ENCODE measurements around the gene FBXL3. TPM values are rescaled to one million over a fixed set of nuclear protein-coding genes. Genes with fewer than 3 reads are reported as not detected.
A peak's percentile ranks its signal among the peaks of the same experiment; 100 is the strongest.
"Not testable (repeated sequence)": the region's sequence is repeated elsewhere in the genome, so short reads cannot be mapped to it uniquely, and the experiment has no call there.

FBXL3 gene
- polyA plus RNA-seq, 4 donors: 61.2 to 79.2 (median 66.1) TPM

GRCh38 chr13:76991796-76992547, 35.0 kb downstream of the FBXL3 start, which contains the start of gene CLN5:
TSS of gene CLN5 (plus strand) at chr13:76992081. CDS start at chr13:76992099, 18 bp downstream.
- peak; percentile 75 to 79 (median 76) for DNase-seq (ENCODE audit: low read depth in 4 of 4, low spot score in 3 of 4)

DNA sequence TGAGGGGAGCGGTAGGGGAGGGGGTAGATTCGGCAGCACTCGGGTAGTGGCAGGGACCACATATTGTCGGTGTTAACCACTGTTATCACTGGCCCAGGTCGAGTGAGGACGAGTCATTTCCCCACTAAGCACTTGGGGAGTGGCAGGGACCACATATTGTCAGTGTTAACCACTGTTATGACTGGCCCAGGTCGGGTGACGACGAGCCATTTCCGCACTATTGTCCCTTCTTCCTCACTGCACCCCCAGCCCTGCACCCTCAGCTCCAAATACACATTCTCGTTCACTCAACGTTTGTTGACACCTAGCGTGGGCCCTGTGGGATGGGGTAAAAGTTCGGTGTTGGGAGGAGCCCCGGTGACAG, 35.5 kb downstream of the FBXL3 start:
- DNase-seq (ENCODE audit: low read depth in 4 of 4, low spot score in 3 of 4): no peak

DNA sequence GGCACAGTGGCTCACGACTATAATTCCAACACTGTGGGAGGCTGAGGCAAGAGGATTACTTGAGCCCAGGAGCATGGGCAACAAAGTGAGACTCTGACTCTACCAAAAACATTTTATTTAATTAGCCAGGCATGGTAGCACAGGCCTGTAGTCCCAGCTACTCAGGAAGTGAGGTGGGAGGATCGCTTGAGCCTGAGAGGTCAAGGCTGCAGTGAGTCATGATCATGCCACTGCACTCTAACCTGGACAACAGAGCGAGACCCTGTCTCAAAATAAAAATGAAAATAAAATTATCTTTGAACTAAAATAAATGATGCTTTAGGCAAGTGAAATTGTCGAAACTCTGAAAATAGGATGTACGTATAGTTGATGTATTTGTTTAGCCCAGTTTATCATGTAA, 43.3 kb downstream of the FBXL3 start:
- no peak for DNase-seq (ENCODE audit: low read depth in 4 of 4, low spot score in 3 of 4)

- no peak for DNase-seq (ENCODE audit: low read depth in 4 of 4, low spot score in 3 of 4)
Measured at GRCh38 chr13:76982061-76982460, 44.9 kb downstream of the FBXL3 start.

DNA sequence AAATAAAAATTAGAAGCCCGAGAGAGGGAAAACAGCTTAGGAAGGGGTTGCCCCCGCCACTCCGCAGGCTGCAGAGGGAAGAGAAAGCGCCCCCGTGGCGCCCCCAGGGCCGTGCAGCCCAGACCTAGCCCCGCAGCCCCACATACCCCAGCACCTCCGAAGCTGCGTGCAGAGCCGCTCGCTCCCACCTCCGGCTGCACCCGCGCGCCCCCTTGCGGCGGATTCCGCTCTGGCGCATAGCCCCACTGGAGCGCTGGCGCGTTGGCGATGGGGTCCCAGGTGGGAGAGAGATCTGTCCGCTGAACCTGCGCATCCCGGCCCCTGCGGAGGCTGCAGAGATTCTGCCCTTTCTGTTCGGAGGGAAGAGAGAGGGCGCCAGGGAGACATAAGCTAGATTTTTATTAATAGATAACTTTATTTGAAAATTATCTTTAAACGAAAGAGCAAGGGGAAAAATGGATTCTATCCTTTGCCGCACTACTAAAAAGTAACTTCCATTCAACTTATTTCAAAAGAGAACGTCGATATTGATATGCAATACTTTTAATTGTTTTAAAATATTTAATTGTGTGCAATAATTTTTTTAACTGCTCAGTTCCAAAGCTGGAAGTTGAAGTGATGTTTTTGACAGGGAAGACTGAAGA, 46.8 kb downstream of the FBXL3 start:
- peak in 1 of 4 donors; percentile 51 for DNase-seq (ENCODE audit: low read depth in 4 of 4, low spot score in 3 of 4)

DNA sequence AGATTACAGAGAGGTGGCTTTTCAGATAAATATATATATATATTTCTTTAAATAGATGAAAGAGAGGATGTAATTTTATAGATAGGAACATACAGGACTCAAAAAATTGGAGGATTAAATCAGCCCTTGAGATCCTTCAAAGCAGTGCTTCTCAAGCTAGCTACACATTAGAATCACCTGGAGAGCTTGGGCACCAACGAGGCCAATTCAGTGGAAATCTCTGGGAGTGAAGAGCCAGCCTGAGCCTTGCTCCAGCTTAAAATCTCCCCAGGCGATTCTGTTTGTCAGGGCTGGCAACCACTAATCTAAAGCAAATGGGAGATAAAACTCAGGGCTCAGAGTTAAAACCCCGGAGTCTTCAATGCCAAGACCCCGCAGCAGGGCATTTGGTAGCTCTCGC, 50.0 kb downstream of the FBXL3 start:
- no peak for DNase-seq (ENCODE audit: low read depth in 4 of 4, low spot score in 3 of 4)

DNA sequence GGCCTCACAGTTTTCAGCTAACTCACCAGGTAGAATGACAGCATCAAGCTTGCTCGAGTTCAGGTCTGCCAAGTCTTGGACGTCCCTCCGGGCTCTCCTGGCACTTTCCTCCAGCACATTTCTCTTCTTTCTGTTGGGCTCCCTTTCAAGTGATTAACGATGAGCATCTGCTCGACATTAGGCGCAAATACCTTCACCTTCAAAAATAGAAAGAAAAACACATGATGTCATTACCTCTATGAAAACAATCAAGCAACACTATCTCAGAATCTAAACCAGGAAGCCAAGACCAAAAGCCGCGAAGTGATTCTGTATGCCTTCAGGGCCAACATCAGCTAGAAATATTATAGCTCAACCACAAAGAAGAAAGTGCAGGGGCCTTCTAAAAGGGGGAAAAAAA, 50.5 kb downstream of the FBXL3 start:
- no peak for DNase-seq (ENCODE audit: low read depth in 4 of 4, low spot score in 3 of 4)

DNA sequence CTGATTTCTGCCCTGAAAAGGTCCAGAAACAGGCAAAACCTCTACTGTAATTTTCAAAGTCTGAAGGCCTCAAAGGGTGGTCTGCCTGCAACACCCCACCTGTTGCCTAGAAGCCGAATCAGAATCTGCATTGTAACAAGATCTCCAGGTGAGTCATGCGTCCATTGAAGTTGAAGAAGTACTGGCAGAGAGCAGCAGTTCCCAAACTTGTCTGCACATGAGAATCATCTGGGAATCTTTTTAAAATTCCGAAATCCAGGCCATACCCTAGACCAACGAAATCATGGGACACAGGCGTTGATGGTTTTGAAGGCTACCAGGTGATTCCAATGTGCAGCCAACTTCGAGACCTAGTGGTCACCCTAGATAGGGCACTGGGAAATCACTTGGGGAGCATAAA, 51.1 kb downstream of the FBXL3 start:
- no peak for DNase-seq (ENCODE audit: low read depth in 4 of 4, low spot score in 3 of 4)

- no peak for DNase-seq (ENCODE audit: low read depth in 4 of 4, low spot score in 3 of 4)
Measured at GRCh38 chr13:76974618-76974975, 52.4 kb downstream of the FBXL3 start.

DNA sequence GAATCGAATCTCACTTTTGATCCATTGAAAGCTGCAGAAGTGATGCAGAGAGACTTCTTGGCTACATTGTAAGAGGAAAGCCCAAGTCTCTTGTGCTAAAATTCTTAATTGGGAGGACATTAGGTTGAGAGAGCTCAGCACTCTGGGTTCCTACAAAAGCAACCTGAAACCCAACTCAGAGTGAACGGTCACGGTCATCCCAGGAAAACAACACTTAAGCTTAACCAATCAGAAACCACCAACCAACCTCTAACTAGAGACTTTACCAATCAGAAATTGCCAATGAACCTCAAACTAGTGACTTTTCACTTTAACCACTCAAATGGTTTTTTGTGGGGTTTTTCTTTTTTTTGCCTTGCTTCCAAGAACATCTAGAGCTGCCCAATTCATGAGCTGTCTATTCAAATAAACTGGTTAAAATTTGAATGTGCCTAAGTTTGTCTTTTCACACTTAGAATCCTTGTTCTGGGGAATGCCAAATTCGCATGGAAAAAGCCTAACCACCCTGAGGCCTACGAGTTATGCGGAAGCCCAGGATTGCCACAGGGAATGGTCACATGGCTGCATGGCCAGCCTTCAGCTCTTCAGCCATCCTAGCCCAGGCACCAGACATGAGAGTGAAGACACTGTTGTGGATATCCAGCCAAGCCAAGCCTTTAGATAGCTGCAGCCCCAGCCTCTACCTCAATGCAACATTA, 52.9 kb downstream of the FBXL3 start:
- no peak for DNase-seq (ENCODE audit: low read depth in 4 of 4, low spot score in 3 of 4)

DNA sequence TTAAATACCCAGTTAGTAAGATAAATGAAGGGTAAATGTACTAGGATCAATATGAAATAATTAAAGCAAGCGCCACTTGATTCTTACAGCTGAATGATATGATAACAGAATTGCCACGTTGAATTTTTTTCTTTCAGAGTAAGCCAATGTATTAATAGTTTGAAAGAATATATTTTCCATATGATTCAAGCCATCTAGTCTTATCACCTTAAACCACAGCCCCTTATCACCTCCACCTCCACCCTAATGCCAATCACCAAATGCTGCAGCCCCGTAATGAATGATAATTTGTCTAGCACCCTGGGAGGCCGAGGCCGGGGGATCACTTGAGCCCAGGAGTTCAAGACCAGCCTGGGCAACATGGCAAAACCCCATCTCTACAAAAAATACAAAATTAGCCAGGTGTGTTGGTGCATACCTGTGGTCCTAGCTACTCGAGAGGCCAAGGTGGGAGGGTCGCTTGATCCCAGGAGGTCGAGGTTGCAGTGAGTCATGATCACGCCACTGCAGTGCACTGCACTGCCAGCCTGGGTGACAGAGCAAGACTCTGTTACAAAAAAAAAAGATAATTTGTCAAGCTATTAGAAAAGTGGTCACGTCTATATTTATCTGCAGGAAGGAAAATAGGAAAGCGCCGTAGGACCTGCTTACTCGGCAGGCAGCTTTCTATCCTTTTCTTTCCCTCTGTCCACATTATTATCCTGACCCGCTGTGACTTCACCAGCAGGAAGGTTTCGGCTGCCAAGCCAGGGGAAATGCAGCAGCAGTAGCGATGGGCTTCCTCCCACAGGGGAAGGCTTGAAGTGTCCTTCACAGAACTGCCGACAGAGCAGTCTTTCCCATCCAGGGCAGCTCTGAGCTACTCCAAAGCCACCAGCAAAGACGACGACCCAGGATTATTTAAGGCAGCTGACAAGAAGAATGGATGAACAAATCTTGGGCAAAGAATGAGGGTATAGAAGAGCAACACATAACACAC, 54.8 kb downstream of the FBXL3 start:
- DNase-seq (ENCODE audit: low read depth in 4 of 4, low spot score in 3 of 4): no peak

DNA sequence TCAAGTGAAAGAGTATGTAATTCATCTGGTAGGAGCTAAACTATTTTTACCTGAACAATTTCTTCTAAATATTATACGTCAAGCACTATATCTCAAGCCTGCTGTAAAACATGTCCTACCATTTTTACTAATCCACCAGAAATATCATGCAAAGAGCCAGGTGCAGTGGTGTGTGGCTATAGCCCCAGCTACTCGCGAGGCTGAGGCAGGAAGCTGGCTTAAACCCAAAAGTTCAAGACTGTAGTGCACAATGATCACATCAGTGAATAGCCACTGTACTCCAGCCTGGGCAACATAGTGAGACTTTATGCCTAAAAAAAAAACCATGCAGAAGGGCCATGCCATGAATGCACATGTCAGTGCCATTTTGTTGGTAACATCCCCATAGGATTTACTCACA, 55.7 kb downstream of the FBXL3 start:
- no peak for DNase-seq (ENCODE audit: low read depth in 4 of 4, low spot score in 3 of 4)

- DNase-seq (ENCODE audit: low read depth in 4 of 4, low spot score in 3 of 4): no peak
Measured at GRCh38 chr13:76969488-76970365, 57.2 kb downstream of the FBXL3 start.

DNA sequence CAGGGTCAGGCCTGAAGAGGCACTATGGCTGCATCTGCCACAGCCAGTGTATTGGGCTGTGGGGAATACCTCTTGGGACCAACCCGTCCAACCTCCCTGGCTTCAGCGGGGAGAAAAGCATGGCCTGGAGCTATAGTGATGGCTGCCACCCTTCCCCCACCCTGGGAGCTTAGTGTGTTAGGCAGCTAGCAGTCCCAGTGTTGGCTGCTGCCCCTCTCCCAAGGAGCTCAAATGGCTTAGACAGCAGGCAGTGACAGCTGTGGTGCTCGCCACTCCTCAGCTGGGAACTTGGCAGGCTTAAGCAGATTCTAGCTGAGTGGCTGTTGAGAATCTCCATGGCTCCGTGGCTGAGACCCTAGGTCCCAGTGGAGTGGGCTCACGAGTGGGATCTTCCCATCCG, 58.9 kb downstream of the FBXL3 start:
- DNase-seq (ENCODE audit: low read depth in 4 of 4, low spot score in 3 of 4): no peak

- DNase-seq (ENCODE audit: low read depth in 4 of 4, low spot score in 3 of 4): no peak
Measured at GRCh38 chr13:76967031-76967430, 59.9 kb downstream of the FBXL3 start.

DNA sequence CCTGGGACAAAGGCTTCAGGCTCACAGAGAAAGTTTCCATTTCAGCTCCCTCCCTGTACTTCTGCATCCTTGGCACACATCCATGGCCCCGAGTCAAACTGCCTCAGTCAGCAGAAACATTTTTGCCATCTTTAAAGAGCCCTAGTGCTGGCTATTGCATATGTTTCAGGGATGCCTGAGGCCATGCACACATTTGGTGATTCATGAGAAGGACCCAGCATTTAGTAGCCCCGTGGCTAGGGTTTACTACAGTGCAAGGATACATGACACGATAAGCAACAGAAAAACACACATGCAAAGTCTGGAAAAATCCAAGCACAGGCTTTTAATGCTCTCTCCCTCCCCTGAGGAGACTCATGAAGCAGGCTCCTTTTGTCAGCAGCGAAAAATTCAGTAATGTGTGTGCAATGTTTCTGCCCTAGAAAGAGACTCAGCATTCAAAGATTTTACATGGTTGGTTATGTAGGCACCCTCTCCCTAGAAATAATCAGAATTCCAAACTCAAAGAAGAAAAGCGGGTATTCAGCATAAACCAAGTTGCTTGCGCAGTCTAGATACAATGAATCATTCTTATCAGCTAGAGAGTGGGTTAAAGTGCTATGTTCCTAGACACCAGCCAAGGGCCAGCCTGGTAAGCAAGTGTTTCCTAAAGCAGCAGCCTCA, 61.1 kb downstream of the FBXL3 start:
- DNase-seq (ENCODE audit: low read depth in 4 of 4, low spot score in 3 of 4): peak in 1 of 4 donors; percentile 6

DNA sequence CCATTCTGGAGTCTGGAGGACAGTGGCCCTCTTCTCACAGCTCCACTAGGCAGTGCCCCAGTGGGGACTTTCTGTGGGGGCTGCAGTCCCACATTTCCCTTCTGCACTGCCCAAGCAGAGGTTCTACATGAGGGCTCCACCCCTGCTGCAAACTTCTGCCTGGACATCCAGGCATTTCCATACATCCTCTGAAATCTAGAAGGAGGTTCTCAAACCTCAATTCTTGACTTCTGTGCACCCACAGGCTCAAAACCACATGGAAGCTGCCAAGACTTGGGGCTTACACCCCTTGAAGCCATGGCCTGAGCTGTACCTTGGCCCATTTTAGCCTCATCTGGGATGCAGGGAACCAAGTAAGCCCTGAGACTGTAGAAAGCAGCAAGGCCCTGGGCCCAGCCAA, 67.2 kb downstream of the FBXL3 start:
- not testable (repeated sequence) for DNase-seq (ENCODE audit: low read depth in 4 of 4, low spot score in 3 of 4)

DNA sequence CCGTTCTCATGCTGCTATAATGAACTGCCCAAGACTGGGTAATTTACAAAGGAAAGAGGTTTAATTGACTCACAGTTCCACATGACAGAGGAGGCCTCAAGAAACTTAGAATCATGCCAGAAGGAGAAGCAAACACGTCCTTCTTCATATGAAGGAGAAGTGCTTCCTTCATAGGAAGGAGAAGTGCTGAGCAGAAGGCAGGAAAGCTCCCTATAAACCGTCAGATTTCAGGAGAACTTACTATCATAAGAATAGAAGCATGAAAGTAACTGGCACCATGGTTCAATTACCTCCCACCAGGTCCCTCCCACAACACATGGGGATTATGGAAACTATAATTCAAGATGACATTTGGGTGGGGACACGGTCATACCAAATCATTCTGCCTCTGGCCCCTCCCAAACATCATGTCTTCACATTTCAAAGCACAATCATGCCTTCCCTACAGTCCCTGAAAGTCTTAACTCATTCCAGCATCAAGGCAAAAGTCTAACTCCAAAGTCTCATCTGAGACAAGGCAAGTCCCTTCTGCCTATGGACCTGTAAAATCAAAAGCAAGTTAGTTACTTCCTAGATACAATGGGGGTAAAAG, 68.0 kb downstream of the FBXL3 start:
- DNase-seq (ENCODE audit: low read depth in 4 of 4, low spot score in 3 of 4): no peak

GRCh38 chr13:76955661-76956060, 71.3 kb downstream of the FBXL3 start:
- no peak for DNase-seq (ENCODE audit: low read depth in 4 of 4, low spot score in 3 of 4)
